Panc1 (cell line): ENCODE measurements around the gene SV2B. TPM values are rescaled to one million over a fixed set of nuclear protein-coding genes. Genes with fewer than 3 reads are reported as not detected.

Source experiments
- ATAC-seq: fragments of 200-7000 bp; cut with Tn5 transposase; 2 replicates; pipeline ENCODE4 v1.9.1; 2020; ENCODE audit warnings: mild to moderate bottlenecking, moderate library complexity
- BruUV-seq: library from RNA; stranded (reverse); fragments of 400-500 nt; replicated peaks from 2 replicates; lab custom pipeline; 2021; lab: Mats Ljungman, UMichigan
- CTCF ChIA-PET: fragments of 300-600 bp; sonication (Branson Sonifier 250); formaldehyde crosslinking; loops from one replicate; lab custom pipeline; 2022; ENCODE audit warnings: antibody characterized with exemption; lab: Charles Lee
- POLR2A ChIA-PET: fragments of 300-600 bp; sonication (Branson Sonifier 250); formaldehyde crosslinking; loops from one replicate; lab custom pipeline; 2022; ENCODE audit warnings: antibody characterized with exemption; lab: Charles Lee
- DNase-seq: peaks from one replicate; pipeline ENCODE4 v3.0.0-alpha.2; 2010; ENCODE audit warnings: low read depth, low spot score
- H3K27ac ChIP-seq: 2 replicates; pipeline ENCODE4 v1.5.1; 2011; ENCODE audit warnings: mild to moderate bottlenecking, low read length, inconsistent platforms
- H3K27me3 ChIP-seq: fragments of 200-500 bp; sonication (Bioruptor generic); 2 replicates; pipeline ENCODE4 v1.6.0; 2014; ENCODE audit warnings: low read length, inconsistent platforms; ENCODE audit not compliant: control insufficient read depth, insufficient read depth
- H3K36me3 ChIP-seq: fragments of 200-500 bp; sonication (Bioruptor generic); 2 replicates; pipeline ENCODE4 v1.5.1; 2014; ENCODE audit warnings: inconsistent platforms, mild to moderate bottlenecking, low read length, moderate library complexity; ENCODE audit not compliant: control insufficient read depth, insufficient read depth
- H3K4me1 ChIP-seq: 2 replicates; pipeline ENCODE4 v1.5.1; 2011; ENCODE audit warnings: inconsistent platforms, mild to moderate bottlenecking, low read length, moderate library complexity; ENCODE audit not compliant: control insufficient read depth, insufficient read depth
- H3K4me3 ChIP-seq, 2 experiments: 2 replicates each; pipeline ENCODE4 v1.5.1; 2011 to 2012; ENCODE audit warnings: low read depth in 2 of 2, low read length in 2 of 2, mild to moderate bottlenecking in 2 of 2, inconsistent platforms in 1 of 2, moderate library complexity in 1 of 2
- H3K9me3 ChIP-seq: fragments of 200-500 bp; sonication (Bioruptor generic); 2 replicates; pipeline ENCODE4 v1.5.1; 2014; ENCODE audit warnings: low read depth, mild to moderate bottlenecking, inconsistent platforms, low read length, moderate library complexity; ENCODE audit not compliant: control insufficient read depth, insufficient read depth
- POLR2AphosphoS5 ChIP-seq: IDR thresholded peaks from 2 replicates; pipeline ENCODE4 v1.6.1; 2012; ENCODE audit warnings: mild to moderate bottlenecking, low read depth, low read length, moderate library complexity
- SIN3A ChIP-seq: IDR thresholded peaks from 2 replicates; pipeline ENCODE4 v1.6.1; 2012; ENCODE audit warnings: low read depth, mild to moderate bottlenecking, low read length, moderate library complexity, borderline replicate concordance; ENCODE audit not compliant: insufficient read depth
- TCF7L2 ChIP-seq: IDR thresholded peaks from 2 replicates; pipeline ENCODE4 v1.6.1; 2011; ENCODE audit warnings: mild to moderate bottlenecking, low read depth, low read length, inconsistent platforms
- in situ Hi-C: cut with HindIII; loops from 2 replicates; pipeline ENCODE4 v1.10.0; 2016; ENCODE audit warnings: low sequenced_read_pairs, low pct_unique_long_range_greater_than_20kb
- intact Hi-C: fragments of 100-400 bp; cut with micrococcal nuclease; formaldehyde crosslinking; loops from one replicate; pipeline ENCODE4 v1.10.0; 2022; ENCODE audit not compliant: unreplicated experiment
- total RNA-seq: library from RNA; stranded (reverse); gene quantifications from one replicate; pipeline ENCODE4 v1.2.1, GENCODE V29; 2021; ENCODE audit not compliant: unreplicated experiment
- TF ChIP-seq, protein P1 (sequence below): fragments of 450-650 bp; IDR thresholded peaks from 2 replicates; pipeline ENCODE4 v1.5.1; 2017; ENCODE audit warnings: mild to moderate bottlenecking
- TF ChIP-seq, protein P2 (sequence below), 2 experiments: IDR thresholded peaks; 2 replicates each; pipeline ENCODE4 v1.6.1; 2011 to 2012; ENCODE audit warnings: low read depth in 2 of 2, control low read depth in 1 of 2, low read length in 1 of 2, mild to moderate bottlenecking in 1 of 2, moderate library complexity in 1 of 2; ENCODE audit not compliant: insufficient read depth in 1 of 2

Gene SV2B
- total RNA-seq, 1 experiment from 2014 or later: not detected

DNA sequence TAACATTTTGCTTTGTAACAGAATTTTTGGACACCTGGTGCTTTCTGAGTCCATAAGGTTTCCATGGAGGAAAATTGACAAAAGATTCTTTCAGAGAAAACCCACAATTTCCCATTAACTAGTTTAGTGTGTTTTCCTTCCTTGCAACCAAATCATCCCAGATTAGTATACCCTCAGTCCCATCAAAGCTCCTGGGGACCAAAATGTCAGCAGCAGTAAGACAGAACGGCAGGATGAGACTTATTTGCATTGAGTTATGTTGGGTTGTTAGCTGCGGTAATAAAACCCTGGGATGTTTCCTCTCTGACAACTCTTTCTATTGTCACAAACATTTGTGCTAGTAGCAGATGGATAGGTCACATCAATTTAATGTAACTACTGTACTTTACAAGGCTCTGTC, 45.2 kb upstream of the SV2B start:
- intact Hi-C loops (no loop called here), in situ Hi-C loops (no loop called here)
- H3K27ac ChIP-seq: no peak overlapping the region
- no peaks in the 10 kb centered on the region for H3K36me3 ChIP-seq
- no peaks in the 10 kb centered on the region for H3K9me3 ChIP-seq
- ChIA-PET POLR2A (no interaction called here), CTCF (no interaction called here)
- no peaks in the 10 kb centered on the region for H3K4me1 ChIP-seq
- DNase-seq (no peak), ATAC-seq (no peak)
- BruUV-seq: no TSS peak
- TF ChIP-seq POLR2AphosphoS5 (no peak), SIN3A (no peak), TCF7L2 (no peak)
- TF ChIP-seq, protein P1, sequence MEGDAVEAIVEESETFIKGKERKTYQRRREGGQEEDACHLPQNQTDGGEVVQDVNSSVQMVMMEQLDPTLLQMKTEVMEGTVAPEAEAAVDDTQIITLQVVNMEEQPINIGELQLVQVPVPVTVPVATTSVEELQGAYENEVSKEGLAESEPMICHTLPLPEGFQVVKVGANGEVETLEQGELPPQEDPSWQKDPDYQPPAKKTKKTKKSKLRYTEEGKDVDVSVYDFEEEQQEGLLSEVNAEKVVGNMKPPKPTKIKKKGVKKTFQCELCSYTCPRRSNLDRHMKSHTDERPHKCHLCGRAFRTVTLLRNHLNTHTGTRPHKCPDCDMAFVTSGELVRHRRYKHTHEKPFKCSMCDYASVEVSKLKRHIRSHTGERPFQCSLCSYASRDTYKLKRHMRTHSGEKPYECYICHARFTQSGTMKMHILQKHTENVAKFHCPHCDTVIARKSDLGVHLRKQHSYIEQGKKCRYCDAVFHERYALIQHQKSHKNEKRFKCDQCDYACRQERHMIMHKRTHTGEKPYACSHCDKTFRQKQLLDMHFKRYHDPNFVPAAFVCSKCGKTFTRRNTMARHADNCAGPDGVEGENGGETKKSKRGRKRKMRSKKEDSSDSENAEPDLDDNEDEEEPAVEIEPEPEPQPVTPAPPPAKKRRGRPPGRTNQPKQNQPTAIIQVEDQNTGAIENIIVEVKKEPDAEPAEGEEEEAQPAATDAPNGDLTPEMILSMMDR: no peak
- TF ChIP-seq, protein P2, sequence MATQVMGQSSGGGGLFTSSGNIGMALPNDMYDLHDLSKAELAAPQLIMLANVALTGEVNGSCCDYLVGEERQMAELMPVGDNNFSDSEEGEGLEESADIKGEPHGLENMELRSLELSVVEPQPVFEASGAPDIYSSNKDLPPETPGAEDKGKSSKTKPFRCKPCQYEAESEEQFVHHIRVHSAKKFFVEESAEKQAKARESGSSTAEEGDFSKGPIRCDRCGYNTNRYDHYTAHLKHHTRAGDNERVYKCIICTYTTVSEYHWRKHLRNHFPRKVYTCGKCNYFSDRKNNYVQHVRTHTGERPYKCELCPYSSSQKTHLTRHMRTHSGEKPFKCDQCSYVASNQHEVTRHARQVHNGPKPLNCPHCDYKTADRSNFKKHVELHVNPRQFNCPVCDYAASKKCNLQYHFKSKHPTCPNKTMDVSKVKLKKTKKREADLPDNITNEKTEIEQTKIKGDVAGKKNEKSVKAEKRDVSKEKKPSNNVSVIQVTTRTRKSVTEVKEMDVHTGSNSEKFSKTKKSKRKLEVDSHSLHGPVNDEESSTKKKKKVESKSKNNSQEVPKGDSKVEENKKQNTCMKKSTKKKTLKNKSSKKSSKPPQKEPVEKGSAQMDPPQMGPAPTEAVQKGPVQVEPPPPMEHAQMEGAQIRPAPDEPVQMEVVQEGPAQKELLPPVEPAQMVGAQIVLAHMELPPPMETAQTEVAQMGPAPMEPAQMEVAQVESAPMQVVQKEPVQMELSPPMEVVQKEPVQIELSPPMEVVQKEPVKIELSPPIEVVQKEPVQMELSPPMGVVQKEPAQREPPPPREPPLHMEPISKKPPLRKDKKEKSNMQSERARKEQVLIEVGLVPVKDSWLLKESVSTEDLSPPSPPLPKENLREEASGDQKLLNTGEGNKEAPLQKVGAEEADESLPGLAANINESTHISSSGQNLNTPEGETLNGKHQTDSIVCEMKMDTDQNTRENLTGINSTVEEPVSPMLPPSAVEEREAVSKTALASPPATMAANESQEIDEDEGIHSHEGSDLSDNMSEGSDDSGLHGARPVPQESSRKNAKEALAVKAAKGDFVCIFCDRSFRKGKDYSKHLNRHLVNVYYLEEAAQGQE (IDR thresholded peaks at IDR 0.05; ENCODE audit: insufficient read depth in 1 of 2, low read depth in 2 of 2, low read length in 1 of 2): no peak
- H3K4me3 ChIP-seq: no peak overlapping the region
- peaks cover 33% of the 10 kb centered on the region for H3K27me3 ChIP-seq

DNA sequence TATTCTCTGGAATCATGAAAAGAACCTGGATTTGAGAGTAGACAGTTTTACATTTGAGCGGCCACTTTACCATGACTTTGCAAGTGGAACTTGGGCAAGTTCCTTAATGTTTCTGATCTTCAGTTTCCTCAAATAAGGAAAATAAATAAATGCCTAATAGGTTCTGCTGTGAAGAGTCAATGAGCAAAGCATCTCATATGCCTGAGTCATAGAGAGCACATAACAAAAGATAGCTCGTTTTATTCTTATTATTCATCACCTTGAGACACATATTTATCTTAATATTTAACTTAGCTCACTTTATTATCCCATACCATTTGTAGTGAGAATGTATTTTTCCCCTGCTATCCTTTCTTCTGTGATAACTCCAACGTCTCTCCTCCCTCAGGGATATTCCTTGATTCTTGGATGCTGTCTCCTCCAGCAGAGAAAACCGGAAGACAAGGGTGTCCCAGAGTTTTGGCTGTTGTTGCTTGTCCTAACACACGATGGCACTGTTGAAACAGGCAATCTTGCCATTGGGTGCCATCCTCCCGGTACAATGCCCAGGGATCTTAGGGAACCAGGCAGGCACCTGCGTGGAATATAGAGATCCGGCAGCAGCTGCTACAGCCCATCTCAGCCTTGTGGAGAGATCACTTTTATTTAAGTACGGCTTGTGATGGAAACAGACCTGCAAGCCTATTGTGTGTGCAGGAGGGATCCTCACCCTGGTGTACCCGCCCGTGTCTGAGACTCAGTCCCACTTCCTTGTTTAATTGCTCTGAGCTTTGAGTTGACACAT, 44.3 kb upstream of the SV2B start:
- in situ Hi-C loops: no loop called here
- Histone ChIP-seq H3K4me1 (no peaks in the 10 kb centered on the region), H3K27me3 (peaks cover 33% of the 10 kb centered on the region), H3K27ac (no peak overlapping the region), H3K4me3 (no peak overlapping the region), H3K9me3 (no peaks in the 10 kb centered on the region), H3K36me3 (no peaks in the 10 kb centered on the region)
- ChIA-PET CTCF (interaction anchor here (0.6 to 1.8 kb wide), 4 partner anchors 135 to 218 kb away, joined by 3 to 31 read pairs (median 4); no protein-coding TSS in a partner anchor), POLR2A (interaction anchor here (0.6 kb wide), 1 partner anchor 17 kb away, joined by 3 read pairs; no protein-coding TSS in a partner anchor)
- BruUV-seq: no TSS peak
- no peak for TF ChIP-seq POLR2AphosphoS5
- TF ChIP-seq SIN3A: no peak
- TF ChIP-seq, protein P2 (IDR thresholded peaks at IDR 0.05; ENCODE audit: insufficient read depth in 1 of 2, low read depth in 2 of 2, low read length in 1 of 2): no peak
- TF ChIP-seq, protein P1: peak; percentile 88
- TF ChIP-seq TCF7L2: no peak
- peak; percentile 97 for ATAC-seq
- DNase-seq: peak; percentile 68
- intact Hi-C loops: loop anchor here (1.0 kb wide), 2 partner anchors 169 to 216 kb away; no protein-coding TSS in a partner anchor
